Panc1 (cell line): Measurements from ENCODE around the gene GUCY1A2. TPM values are rescaled to one million over a fixed set of nuclear protein-coding genes. Genes with fewer than 3 reads are reported as not detected.
"Not testable (repeated sequence)": the region's sequence is repeated elsewhere in the genome, so short reads cannot be mapped to it uniquely, and the experiment has no call there.

Experiments used
- ATAC-seq: fragments of 200-7000 bp; cut with Tn5 transposase; 2 replicates; pipeline ENCODE4 v1.9.1; 2020; ENCODE audit warnings: mild to moderate bottlenecking, moderate library complexity
- BruUV-seq: library from RNA; stranded (reverse); fragments of 400-500 nt; replicated peaks from 2 replicates; lab custom pipeline; 2021; lab: Mats Ljungman, UMichigan
- CTCF ChIA-PET: fragments of 300-600 bp; sonication (Branson Sonifier 250); formaldehyde crosslinking; loops from one replicate; lab custom pipeline; 2022; ENCODE audit warnings: antibody characterized with exemption; lab: Charles Lee
- POLR2A ChIA-PET: fragments of 300-600 bp; sonication (Branson Sonifier 250); formaldehyde crosslinking; loops from one replicate; lab custom pipeline; 2022; ENCODE audit warnings: antibody characterized with exemption; lab: Charles Lee
- DNase-seq: peaks from one replicate; pipeline ENCODE4 v3.0.0-alpha.2; 2010; ENCODE audit warnings: low read depth, low spot score
- H3K27ac ChIP-seq: 2 replicates; pipeline ENCODE4 v1.5.1; 2011; ENCODE audit warnings: mild to moderate bottlenecking, low read length, inconsistent platforms
- H3K27me3 ChIP-seq: fragments of 200-500 bp; sonication (Bioruptor generic); 2 replicates; pipeline ENCODE4 v1.6.0; 2014; ENCODE audit warnings: low read length, inconsistent platforms; ENCODE audit not compliant: control insufficient read depth, insufficient read depth
- H3K36me3 ChIP-seq: fragments of 200-500 bp; sonication (Bioruptor generic); 2 replicates; pipeline ENCODE4 v1.5.1; 2014; ENCODE audit warnings: inconsistent platforms, mild to moderate bottlenecking, low read length, moderate library complexity; ENCODE audit not compliant: control insufficient read depth, insufficient read depth
- H3K4me1 ChIP-seq: 2 replicates; pipeline ENCODE4 v1.5.1; 2011; ENCODE audit warnings: inconsistent platforms, mild to moderate bottlenecking, low read length, moderate library complexity; ENCODE audit not compliant: control insufficient read depth, insufficient read depth
- H3K4me3 ChIP-seq, 2 experiments: 2 replicates each; pipeline ENCODE4 v1.5.1; 2011 to 2012; ENCODE audit warnings: low read depth in 2 of 2, low read length in 2 of 2, mild to moderate bottlenecking in 2 of 2, inconsistent platforms in 1 of 2, moderate library complexity in 1 of 2
- H3K9me3 ChIP-seq: fragments of 200-500 bp; sonication (Bioruptor generic); 2 replicates; pipeline ENCODE4 v1.5.1; 2014; ENCODE audit warnings: low read depth, mild to moderate bottlenecking, inconsistent platforms, low read length, moderate library complexity; ENCODE audit not compliant: control insufficient read depth, insufficient read depth
- CTCF ChIP-seq: fragments of 450-650 bp; IDR thresholded peaks from 2 replicates; pipeline ENCODE4 v1.5.1; 2017; ENCODE audit warnings: mild to moderate bottlenecking
- POLR2AphosphoS5 ChIP-seq: IDR thresholded peaks from 2 replicates; pipeline ENCODE4 v1.6.1; 2012; ENCODE audit warnings: mild to moderate bottlenecking, low read depth, low read length, moderate library complexity
- REST ChIP-seq, 2 experiments: IDR thresholded peaks; 2 replicates each; pipeline ENCODE4 v1.6.1; 2011 to 2012; ENCODE audit warnings: low read depth in 2 of 2, control low read depth in 1 of 2, low read length in 1 of 2, mild to moderate bottlenecking in 1 of 2, moderate library complexity in 1 of 2; ENCODE audit not compliant: insufficient read depth in 1 of 2
- SIN3A ChIP-seq: IDR thresholded peaks from 2 replicates; pipeline ENCODE4 v1.6.1; 2012; ENCODE audit warnings: low read depth, mild to moderate bottlenecking, low read length, moderate library complexity, borderline replicate concordance; ENCODE audit not compliant: insufficient read depth
- TCF7L2 ChIP-seq: IDR thresholded peaks from 2 replicates; pipeline ENCODE4 v1.6.1; 2011; ENCODE audit warnings: mild to moderate bottlenecking, low read depth, low read length, inconsistent platforms
- in situ Hi-C: cut with HindIII; loops from 2 replicates; pipeline ENCODE4 v1.10.0; 2016; ENCODE audit warnings: low sequenced_read_pairs, low pct_unique_long_range_greater_than_20kb
- intact Hi-C: fragments of 100-400 bp; cut with micrococcal nuclease; formaldehyde crosslinking; loops from one replicate; pipeline ENCODE4 v1.10.0; 2022; ENCODE audit not compliant: unreplicated experiment
- total RNA-seq: library from RNA; stranded (reverse); gene quantifications from one replicate; pipeline ENCODE4 v1.2.1, GENCODE V29; 2021; ENCODE audit not compliant: unreplicated experiment

The GUCY1A2 gene
- total RNA-seq, 1 experiment from 2014 or later: 1.9 TPM

GRCh38 chr11:106889718-106890117, 128.6 kb downstream of the GUCY1A2 start:
- intact Hi-C loops (no loop called here), in situ Hi-C loops (no loop called here)
- no peaks in the 10 kb centered on the region for H3K9me3 ChIP-seq
- H3K36me3 ChIP-seq: no peaks in the 10 kb centered on the region
- no peak overlapping the region for H3K27ac ChIP-seq
- no peaks in the 10 kb centered on the region for H3K27me3 ChIP-seq
- ATAC-seq (no peak), DNase-seq (no peak)
- no peak overlapping the region for H3K4me3 ChIP-seq
- ChIA-PET CTCF (no interaction called here), POLR2A (no interaction called here)
- no peak for TF ChIP-seq TCF7L2
- no peak for TF ChIP-seq SIN3A
- no peak for TF ChIP-seq REST (IDR thresholded peaks at IDR 0.05; ENCODE audit: insufficient read depth in 1 of 2, low read depth in 2 of 2, low read length in 1 of 2)
- no peak for TF ChIP-seq POLR2AphosphoS5
- TF ChIP-seq CTCF: no peak
- no TSS peak for BruUV-seq
- H3K4me1 ChIP-seq: no peaks in the 10 kb centered on the region

- intact Hi-C loops (no loop called here), in situ Hi-C loops (no loop called here)
- Histone ChIP-seq H3K4me3 (no peak overlapping the region), H3K9me3 (no peaks in the 10 kb centered on the region), H3K27ac (no peak overlapping the region), H3K27me3 (no peaks in the 10 kb centered on the region), H3K36me3 (no peaks in the 10 kb centered on the region), H3K4me1 (no peaks in the 10 kb centered on the region)
- ATAC-seq (no peak), DNase-seq (no peak)
- BruUV-seq: no TSS peak
- ChIA-PET POLR2A (no interaction called here), CTCF (interaction anchor here (0.7 kb wide), 1 partner anchor 732 kb away, joined by 4 read pairs; no protein-coding TSS in a partner anchor)
- TF ChIP-seq TCF7L2 (no peak), SIN3A (no peak), REST (IDR thresholded peaks at IDR 0.05; ENCODE audit: insufficient read depth in 1 of 2, low read depth in 2 of 2, low read length in 1 of 2) (no peak), CTCF (no peak), POLR2AphosphoS5 (no peak)
Measured at GRCh38 chr11:106888386-106888785, 129.9 kb downstream of the GUCY1A2 start.

GRCh38 chr11:106883693-106884092, 134.6 kb downstream of the GUCY1A2 start:
- H3K4me1 ChIP-seq, DNase-seq, H3K9me3 ChIP-seq, ATAC-seq, H3K4me3 ChIP-seq, H3K36me3 ChIP-seq, BruUV-seq, H3K27me3 ChIP-seq, intact Hi-C loops, H3K27ac ChIP-seq, in situ Hi-C loops, CTCF ChIA-PET, POLR2A ChIA-PET: not testable (repeated sequence)
